Central memory CD4-positive, alpha-beta T cell (primary cell): Measurements from ENCODE around the gene ANKRD11.
"Not testable (repeated sequence)": the region's sequence is repeated elsewhere in the genome, so short reads cannot be mapped to it uniquely, and the experiment has no call there.

Experiments
- DNase-seq: peaks from one replicate; pipeline ENCODE4 v3.0.0; 2022

Gene ANKRD11

GRCh38 chr16:89448656-89449055 lies 41.7 kb downstream of the ANKRD11 start:
- DNase-seq = no peak

- no peak for DNase-seq
Observed at GRCh38 chr16:89446975-89447293, 43.4 kb downstream of the ANKRD11 start.

- no peak for DNase-seq
Observed at GRCh38 chr16:89446136-89446974, 44.0 kb downstream of the ANKRD11 start.

GRCh38 chr16:89445166-89445565 lies 45.2 kb downstream of the ANKRD11 start:
- DNase-seq = no peak

GRCh38 chr16:89444728-89445127 lies 45.6 kb downstream of the ANKRD11 start:
- no peak for DNase-seq

- DNase-seq = no peak
Observed at GRCh38 chr16:89444151-89444723, 46.1 kb downstream of the ANKRD11 start.

GRCh38 chr16:89443727-89444084 lies 46.7 kb downstream of the ANKRD11 start:
- DNase-seq = no peak

GRCh38 chr16:89442990-89443726 lies 47.2 kb downstream of the ANKRD11 start:
- no peak for DNase-seq

GRCh38 chr16:89442588-89442987 lies 47.8 kb downstream of the ANKRD11 start:
- no peak for DNase-seq

GRCh38 chr16:89439659-89440058 lies 50.7 kb downstream of the ANKRD11 start:
- no peak for DNase-seq

GRCh38 chr16:89437991-89438390 lies 52.4 kb downstream of the ANKRD11 start:
- DNase-seq = no peak

GRCh38 chr16:89437251-89437987 lies 52.9 kb downstream of the ANKRD11 start:
- no peak for DNase-seq

GRCh38 chr16:89436366-89436765 lies 54.0 kb downstream of the ANKRD11 start:
- no peak for DNase-seq

- DNase-seq = not testable (repeated sequence)
Observed at GRCh38 chr16:89435059-89435458, 55.3 kb downstream of the ANKRD11 start.

GRCh38 chr16:89434490-89434889 lies 55.9 kb downstream of the ANKRD11 start:
- DNase-seq = no peak

- not testable (repeated sequence) for DNase-seq
Observed at GRCh38 chr16:89433363-89433984, 56.9 kb downstream of the ANKRD11 start.

GRCh38 chr16:89431630-89432029 lies 58.7 kb downstream of the ANKRD11 start:
- DNase-seq = no peak

GRCh38 chr16:89431158-89431584 lies 59.2 kb downstream of the ANKRD11 start:
- DNase-seq = no peak

GRCh38 chr16:89430436-89431157 lies 59.8 kb downstream of the ANKRD11 start:
- DNase-seq = no peak

- not testable (repeated sequence) for DNase-seq
Observed at GRCh38 chr16:89428605-89429004, 61.8 kb downstream of the ANKRD11 start.

- DNase-seq = no peak
Observed at GRCh38 chr16:89426736-89427530, 63.4 kb downstream of the ANKRD11 start.
